HG03342 (cell line): ENCODE results near the gene PYCARD.
"Not testable (repeated sequence)": the region's sequence is repeated elsewhere in the genome, so short reads cannot be mapped to it uniquely, and the experiment has no call there.

ENCODE experiments used
- ATAC-seq: cut with Tn5 transposase; IDR thresholded peaks from one replicate; pipeline ENCODE4 v1.9.1; 2021; ENCODE audit warnings: mild to moderate bottlenecking, moderate library complexity; ENCODE audit not compliant: unreplicated experiment

PYCARD gene

DNA sequence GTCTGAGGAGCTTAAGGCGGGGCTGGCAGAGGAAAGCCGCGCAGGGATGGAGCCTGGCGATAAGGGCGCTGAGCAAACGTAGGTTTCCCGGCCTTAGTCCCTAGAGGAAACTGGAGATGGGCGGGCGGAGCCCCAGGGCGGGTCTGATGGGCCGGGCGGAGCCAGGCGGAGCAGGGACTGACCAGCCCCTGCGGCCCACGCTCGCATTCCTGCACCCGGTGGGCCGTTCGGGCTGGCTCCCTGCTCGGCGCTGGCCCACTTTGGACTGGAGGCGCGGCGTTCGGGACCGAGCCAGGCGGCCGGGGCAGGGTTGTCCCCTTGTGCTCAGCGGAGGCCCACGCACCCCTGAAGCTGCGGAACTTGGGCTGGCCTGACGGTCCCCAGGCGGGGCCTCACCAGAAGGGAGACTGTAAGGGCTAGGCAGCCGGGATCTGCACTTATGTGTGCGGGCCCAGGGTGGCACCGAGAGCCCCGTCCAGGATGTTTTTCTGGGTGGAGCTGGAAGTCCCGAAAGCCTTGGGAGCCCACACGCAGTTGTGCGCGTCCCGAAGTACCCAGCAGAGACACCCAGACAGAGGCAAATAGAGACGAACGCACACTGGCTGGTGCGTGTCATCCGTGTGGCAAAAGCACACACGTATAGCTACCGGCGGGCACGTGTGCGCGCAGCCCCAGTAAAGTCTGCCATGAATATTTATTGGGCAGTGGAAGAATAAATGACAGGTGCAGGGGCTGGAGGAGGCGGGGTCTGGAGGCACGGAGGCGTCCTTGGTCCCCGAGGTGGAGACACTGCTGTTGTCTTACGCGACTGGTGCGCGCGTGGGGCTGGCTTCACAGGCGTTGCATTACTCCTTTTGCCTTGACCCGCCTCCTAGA, 13.0 kb upstream of the PYCARD start:
- no peak for ATAC-seq

DNA sequence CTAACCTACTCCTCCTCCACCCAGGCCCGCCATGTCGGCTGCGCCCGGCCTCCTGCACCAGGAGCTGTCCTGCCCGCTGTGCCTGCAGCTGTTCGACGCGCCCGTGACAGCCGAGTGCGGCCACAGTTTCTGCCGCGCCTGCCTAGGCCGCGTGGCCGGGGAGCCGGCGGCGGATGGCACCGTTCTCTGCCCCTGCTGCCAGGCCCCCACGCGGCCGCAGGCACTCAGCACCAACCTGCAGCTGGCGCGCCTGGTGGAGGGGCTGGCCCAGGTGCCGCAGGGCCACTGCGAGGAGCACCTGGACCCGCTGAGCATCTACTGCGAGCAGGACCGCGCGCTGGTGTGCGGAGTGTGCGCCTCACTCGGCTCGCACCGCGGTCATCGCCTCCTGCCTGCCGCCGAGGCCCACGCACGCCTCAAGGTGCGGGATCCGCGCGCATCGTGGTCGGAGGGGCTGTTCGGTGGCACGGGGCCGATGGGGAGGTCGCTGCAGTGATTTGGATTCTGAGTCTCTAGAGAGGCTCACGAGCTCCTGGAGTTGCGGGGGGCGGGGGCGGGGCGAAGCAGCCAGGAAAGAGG, 12.2 kb upstream of the PYCARD start:
- no peak for ATAC-seq

DNA sequence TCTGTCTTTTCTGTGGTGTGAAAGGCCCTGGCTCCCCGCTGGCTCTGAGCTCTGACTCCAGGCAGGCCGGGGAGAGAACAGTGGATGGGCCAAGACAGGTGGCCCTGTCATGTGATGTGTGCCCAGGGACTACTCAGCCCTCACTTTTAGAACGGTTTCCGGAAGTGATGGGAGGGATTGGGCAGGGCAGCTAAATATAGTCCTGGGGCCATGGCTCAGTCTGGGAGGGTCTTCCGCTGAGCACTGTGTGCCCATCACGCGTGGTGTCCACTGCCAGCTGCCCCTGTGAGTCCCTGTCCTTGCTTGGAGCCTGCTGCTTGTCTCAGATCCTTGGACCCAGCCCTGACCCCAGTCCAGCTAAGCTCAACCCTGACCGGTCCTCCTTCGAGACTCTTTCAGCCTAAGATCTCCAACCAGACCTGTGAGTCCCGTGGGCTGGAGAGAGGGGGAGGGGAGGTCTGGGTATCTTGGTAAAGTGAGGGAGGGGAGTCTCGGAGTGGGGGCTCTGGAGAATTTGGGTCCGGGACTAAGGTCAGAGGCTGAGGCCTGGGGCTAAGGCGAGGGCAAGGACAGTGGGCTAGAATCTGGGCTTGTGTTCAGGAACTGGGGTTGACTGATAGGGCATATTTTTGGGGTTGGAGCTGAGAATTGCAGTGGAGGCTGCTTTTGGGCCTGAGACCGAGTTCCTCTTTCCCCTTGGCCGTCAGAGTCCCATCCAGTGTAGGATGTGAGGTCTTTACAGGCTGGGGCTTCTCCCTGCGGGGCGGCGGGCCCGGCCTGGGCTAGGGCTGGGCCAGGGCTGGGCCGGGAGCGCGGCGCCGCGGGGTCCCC, 11.5 kb upstream of the PYCARD start, which contains the start of gene TRIM72:
Gene TRIM72 (plus strand): TSS at position 243 of the 831 bp plus-strand sequence. CDS start 620 bp downstream, outside the sequence.
- no peak for ATAC-seq

DNA sequence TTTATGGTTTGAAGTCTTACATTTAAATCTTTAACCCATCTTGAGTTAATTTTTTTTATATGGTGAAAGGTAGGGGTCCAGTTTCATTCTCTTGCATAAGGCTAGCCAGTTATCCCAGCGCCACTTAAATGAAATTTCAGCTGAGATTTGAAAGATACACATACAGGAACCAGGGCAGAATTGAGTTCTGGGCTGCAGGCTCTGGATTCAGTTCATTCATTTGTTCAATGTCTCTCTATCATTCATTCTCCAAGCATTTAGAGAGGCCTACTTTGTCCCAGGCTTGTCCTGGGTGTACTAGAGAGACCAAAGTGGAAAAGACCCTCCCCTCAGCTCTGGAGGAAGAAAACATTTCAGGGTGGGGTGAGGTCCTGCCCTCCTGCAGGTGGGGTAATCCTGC, 10.8 kb upstream of the PYCARD start:
- no peak for ATAC-seq

DNA sequence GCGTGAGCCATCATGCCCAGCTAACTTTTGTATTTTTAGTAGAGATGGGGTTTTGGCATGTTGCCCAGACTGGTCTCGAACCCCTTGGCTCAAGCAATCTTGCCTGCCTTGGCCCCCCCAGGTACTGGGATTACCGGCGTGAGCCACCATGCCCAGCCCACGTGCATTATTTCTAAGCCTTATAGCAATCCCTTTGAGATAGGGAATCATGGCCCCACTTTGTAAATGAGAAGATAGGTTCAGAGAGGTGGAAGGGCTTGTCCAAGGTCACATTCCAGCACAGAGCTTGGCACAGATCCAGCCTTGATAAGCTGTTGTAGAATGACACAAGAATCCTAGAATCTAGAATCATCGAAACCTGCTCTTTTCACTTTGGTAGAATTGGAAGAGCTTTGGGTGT, 4.2 kb upstream of the PYCARD start:
- ATAC-seq: no peak

DNA sequence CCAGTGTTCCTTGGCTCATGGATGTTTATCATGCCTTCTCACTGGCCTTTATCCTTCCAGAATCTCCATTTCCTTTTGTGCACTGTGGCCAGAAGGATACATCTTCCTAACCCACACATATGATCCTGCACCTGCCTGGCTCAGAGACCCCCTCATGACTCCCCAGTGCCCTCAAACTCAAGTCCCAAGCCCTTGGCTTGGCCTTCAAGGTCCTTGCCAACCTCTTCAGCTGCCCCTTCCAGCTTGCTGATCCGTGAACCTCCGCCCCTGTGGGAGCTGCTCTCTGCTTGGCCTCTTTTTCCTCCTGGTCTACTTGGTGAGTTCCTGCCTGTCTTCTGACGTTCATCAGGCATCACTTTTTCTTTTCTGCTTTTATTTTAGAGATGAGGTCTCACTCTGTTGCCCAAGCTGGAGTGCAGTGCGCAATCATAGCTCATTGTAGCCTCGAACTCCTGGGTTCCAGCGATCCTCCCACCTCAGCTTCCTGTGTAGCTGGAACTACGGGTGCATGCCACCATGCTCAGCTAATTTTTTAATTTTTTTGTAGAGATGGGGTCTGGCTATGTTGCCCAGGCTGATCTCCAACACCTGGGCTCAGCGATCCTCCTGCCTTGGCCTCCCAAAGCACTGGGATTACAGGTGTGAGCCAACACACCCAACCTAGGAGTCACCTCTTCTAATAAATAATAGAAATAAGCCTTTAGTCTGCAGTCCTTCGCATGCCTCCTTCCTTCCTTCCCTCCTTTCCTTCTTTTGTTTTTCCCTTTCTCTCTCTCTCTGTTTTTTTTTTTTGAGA, 2.5 kb upstream of the PYCARD start:
- no peak for ATAC-seq

DNA sequence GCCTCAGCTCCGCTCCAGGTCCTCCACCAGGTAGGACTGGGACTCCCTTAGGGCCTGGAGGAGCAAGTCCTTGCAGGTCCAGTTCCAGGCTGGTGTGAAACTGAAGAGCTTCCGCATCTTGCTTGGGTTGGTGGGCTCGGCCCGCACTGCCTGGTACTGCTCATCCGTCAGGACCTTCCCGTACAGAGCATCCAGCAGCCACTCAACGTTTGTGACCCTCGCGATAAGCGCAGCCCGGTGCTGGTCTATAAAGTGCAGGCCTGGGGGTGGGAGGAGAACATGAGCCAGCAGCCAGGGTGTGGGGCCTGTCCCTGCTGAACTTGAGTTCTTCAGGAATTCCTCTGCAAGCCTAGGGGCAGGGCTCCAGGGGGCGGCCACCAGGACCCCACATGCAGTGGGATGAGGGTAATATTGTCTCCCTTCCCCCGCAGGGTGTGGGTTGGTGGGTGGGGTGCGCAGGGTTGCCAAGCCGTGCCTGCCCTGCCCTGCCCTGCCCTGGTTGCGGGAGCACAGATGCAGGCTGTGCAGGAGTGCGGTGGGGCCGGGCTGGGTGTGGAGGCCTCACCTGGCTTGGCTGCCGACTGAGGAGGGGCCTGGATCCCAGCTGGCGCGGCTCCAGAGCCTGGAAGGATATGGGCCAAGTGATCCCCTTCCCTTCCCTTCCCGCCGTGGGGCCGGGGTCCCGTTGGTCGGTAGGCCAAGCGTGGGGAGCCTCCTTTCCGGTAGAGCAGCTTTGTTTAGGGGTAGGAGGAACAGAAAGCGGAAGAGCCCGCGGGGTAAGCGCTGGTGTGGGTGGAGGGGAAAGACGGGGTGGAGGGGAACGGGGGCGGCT, 762 bp downstream of the PYCARD start:
- ATAC-seq: no peak

DNA sequence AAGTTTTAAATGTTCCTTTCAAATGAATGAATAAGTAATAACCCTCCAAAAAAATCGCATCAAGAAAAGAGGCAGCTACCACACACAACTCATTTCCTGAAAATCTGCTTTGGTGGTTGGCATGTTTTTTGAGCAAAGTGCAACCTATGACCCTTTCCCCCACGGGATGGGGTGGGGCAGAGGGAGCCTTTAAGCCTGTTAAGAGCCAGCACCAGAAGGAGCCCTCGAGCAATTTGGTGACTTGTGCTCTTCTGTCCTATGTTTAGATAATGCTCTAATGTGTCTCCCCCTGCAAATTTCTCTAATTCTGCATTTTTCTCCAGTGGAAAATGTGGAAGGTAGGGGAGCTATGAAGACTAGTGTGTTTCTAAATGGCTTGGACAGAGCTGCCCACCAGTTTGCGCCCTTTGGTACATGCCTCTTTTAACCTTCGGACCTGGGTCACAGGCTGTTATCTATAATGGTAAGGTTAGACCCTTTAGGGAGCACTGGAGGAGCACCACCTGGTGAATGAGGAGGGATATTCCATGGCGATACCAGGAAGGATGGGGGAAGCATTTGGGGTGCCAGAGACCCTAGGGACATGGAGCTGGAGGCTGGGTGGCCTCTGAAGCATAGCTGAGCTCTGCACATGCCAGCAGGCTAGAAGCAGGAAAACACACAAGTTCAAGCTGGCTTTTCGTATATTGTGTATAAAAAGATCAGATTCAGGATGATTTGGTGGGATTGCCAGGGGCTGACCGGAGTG, 1.6 kb downstream of the PYCARD start:
- no peak for ATAC-seq

DNA sequence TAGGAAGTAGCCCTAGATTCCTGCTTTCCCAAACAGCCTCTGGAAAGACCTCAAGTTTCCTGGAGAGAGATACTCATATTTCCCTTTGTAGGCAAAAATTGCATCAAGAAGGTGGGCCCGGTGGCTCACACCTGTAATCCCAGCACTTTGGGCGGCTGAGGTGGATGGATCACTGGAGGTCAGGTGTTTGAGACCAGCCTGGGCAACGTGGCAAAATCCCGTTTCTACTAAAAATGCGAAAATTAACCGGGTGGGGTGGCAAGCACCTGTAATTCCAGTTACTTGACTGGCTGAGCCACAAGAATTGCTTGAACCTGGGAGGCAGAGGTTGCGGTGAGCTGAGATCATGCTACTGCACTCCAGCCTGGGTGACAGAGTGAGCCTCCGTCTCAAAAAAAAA, 2.4 kb downstream of the PYCARD start:
- not testable (repeated sequence) for ATAC-seq

DNA sequence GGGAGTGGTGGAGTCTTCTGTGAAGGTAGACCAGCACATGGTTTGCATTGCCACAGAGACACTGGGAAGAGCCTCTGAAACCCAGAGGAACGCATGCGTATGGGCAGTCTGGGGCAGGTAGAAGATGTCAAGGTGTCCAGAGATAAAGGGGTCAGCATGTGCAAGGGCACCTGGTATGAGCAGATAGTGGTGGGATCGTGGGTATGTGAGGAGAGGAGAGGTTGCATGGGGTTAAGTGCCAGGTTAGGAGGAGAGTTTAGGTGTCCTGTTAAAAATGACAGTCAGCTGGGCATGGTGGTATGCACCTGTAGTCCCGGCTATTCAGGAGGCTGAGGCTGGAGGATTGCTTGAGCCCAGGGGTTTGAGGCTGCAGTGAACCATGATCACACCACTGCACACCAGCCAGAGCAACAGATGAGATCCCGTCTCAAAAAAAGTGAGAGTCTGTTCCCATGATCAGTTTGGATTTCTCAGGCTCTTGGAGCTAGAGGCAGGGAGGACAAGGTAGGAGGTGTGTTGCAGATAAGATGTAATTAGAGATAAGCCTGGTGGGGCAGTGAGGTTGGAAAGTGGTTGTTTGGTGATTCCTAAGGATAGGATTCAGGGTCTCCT, 3.0 kb downstream of the PYCARD start:
- no peak for ATAC-seq

DNA sequence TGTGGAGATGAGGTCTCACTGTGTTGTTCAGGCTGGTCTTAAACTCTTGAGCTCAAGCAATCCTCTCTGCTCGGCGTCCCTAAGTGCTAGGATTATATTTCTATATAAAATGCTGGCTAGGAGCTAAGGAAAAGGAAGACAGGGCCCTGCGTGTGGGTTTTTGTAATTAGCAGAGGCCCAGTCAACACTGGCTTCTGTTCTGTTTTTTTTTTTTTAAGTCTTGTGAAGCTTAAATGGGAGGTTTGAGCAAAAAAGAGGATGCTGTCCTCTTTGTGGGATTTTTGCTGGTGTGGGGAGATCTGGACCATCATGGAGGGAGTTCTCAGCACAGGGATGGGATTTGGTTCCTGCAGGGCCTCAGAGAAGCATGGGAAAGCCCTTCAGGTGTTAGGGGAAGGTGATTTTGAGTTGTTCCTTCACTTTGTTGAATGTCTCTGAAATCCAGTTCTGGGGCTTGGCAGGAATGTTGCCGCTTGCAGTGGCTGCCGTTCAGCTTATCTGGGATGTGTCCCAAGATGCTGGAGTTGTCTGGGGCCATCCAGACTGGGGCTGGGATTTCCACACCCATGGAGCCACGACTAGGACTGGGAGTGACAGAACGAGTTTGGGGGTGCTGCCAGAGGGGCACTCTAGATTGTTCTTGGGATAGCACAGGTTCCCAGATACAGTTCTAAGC, 4.2 kb downstream of the PYCARD start:
- no peak for ATAC-seq

DNA sequence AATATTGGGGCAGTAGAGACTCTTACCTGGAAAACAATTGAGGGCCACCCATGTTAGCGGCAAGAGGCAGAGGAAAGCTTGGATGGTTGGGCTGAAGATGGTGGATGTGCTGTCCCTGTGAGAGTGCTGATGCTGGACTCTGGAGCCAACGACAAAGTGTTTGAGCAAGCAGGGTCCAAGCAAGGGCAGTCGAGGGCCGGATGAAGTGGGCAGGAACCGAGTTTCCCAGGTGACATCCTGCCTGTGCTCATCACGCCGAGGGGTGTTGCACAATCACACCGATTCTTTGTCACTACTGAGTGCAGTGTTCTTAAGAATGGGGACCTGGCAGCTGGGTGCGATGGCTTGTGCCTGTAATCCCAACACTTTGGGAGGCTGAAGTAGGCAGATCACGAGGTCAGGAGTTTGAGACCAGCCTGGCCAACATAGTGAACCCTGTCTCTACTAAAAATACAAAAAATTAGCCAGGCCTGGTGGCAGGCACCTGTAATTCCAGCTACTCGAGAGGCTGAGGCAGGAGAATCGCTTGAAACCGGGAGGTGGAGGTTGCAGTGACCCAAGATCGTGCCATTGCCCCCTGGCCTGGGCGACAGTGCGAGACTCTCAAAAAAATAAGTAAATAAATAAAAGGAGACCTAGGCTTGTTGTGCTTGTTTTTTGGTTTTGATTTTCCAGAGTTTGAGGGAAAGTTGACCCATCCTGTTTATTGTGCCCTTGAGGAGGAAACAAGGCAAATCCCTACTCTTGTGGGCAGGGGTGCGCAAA, 6.1 kb downstream of the PYCARD start:
- ATAC-seq: no peak

DNA sequence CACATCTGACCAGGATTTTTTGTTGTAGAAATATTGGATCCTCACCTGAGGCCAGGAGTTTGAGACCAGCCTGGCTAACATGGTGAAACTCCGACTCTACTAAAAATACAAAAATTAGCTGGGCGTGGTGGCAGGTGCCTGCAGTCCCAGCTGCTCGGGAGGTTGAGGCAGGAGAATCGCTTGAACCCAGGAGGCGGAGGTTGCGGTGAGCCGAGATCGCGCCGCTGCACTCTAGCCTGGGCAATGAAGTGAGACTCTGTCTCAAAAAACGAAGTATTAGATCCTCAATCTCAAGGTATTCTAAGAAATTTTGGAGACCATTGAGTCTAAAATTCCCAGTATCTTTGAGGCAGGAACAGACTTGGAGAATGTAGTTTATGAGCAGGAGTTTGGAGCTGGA, 6.7 kb downstream of the PYCARD start:
- ATAC-seq: not testable (repeated sequence)

DNA sequence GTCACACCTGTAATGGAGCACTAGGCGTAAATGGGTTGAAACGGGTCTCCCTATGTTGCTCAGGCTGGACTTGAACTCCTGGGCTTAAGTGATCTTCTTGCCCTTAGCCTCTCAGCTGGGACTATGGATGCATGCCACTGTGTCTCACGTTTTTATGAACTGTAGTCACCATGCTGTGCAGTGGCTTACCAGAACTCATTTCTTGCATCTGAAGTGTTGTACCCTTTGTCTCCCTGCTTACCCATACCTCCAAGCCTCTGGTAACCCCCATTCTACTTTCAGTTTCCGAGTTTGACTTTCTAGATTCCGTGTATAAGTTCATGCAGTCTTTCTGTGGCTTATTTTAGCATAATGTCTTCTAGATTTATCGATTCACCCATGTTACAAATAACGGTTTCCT, 7.7 kb downstream of the PYCARD start:
- ATAC-seq: no peak

DNA sequence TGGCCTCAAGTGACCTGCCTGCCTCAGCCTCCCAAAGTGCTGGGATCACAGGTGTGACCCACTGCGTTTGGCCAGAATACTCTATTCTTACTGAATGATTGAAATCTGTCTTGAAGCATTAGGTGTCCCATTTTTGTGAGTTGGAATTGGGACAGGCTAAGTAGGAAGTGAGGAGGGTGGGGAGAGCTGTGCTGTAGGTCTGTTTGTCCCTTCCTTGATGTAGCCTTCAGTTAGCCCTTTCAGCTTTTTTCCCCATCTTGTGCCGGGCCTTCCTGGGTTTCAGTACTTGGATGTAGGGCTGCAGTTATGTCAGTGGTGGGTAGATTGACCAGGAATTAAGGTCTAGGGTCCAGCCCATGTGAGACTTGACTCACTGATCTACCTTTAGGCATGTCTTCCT, 8.7 kb downstream of the PYCARD start:
- ATAC-seq: no peak

DNA sequence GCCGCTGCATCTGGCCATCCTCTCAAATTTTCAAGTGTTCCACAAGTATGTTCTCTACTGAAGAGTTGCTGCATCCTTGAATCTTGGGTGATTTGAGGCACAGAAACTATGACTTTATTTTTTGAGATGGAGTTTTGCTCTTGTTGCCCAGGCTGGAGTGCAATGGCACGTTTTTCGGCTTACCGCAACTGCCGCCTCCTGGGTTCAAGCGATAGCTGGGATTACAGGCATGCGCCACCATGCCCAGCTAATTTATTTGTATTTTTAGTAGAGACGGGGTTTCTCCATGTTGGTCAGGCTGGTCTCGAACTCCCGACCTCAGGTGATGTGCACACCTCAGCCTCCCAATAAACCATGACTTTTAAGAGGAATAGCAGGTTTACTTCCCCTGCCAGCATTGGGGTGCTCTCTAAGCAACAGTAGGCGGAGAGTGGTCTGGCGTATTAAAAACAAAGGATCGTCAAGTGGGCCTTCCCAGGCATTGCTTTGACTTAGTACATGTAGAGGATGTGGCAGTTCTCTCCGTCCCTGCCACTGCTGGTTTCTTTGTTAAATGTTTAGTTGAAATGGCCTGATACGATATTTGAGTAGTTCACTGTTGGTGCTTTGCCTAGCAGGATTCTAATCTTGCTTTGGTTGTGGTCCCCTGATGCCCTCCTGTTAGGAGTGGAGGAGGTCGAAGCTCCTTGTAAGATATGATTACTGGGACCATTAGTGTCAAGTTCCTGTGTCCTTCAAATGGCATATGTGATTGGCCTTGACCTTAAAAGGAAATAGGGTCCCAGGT, 9.5 kb downstream of the PYCARD start:
- ATAC-seq: no peak
